Large intestine (tissue), 3 donors: Measurements from ENCODE around the gene MYOCD. TPM values are rescaled to one million over a fixed set of nuclear protein-coding genes. Genes with fewer than 3 reads are reported as not detected.
A peak's percentile ranks its signal among the peaks of the same experiment; 100 is the strongest.

Experiments used
- DNase-seq, 2 donors: peaks; one replicate each; pipeline versions ENCODE4 v3.0.0 to v3.0.0-alpha.2; 2013
- H3K27ac ChIP-seq: one replicate; pipeline ENCODE4 v1.5.1; 2013; ENCODE audit warnings: low read length
- H3K27me3 ChIP-seq: 2 replicates; pipeline ENCODE4 v1.6.1; 2013; ENCODE audit warnings: low read length; ENCODE audit not compliant: control insufficient read depth, insufficient read depth
- H3K36me3 ChIP-seq: 2 replicates; pipeline ENCODE4 v1.6.1; 2013; ENCODE audit warnings: low read length; ENCODE audit not compliant: control insufficient read depth, insufficient read depth
- H3K4me1 ChIP-seq: one replicate; pipeline ENCODE4 v1.6.1; 2013; ENCODE audit warnings: low read length; ENCODE audit not compliant: control insufficient read depth, insufficient read depth
- H3K4me3 ChIP-seq: one replicate; pipeline ENCODE4 v1.5.1; 2013; ENCODE audit warnings: low read length
- H3K9me3 ChIP-seq: one replicate; pipeline ENCODE4 v1.6.1; 2013; ENCODE audit warnings: mild to moderate bottlenecking, low read depth, low read length, moderate library complexity; ENCODE audit not compliant: control insufficient read depth
- WGBS: methylation state at CpG from one replicate; pipeline ENCODE4 v1.1.5; 2013; ENCODE audit warnings: low lambda C conversion rate; ENCODE audit not compliant: insufficient coverage; 5-methylcytosine and 5-hydroxymethylcytosine counted together
- polyA plus RNA-seq: library from polyadenylated mRNA; unstranded; fragments of 120-200 nt; gene quantifications from one replicate; pipeline ENCODE4 v1.2.1, GENCODE V29; 2013

MYOCD gene
- polyA plus RNA-seq, 1 donor = 12.2 TPM

DNA sequence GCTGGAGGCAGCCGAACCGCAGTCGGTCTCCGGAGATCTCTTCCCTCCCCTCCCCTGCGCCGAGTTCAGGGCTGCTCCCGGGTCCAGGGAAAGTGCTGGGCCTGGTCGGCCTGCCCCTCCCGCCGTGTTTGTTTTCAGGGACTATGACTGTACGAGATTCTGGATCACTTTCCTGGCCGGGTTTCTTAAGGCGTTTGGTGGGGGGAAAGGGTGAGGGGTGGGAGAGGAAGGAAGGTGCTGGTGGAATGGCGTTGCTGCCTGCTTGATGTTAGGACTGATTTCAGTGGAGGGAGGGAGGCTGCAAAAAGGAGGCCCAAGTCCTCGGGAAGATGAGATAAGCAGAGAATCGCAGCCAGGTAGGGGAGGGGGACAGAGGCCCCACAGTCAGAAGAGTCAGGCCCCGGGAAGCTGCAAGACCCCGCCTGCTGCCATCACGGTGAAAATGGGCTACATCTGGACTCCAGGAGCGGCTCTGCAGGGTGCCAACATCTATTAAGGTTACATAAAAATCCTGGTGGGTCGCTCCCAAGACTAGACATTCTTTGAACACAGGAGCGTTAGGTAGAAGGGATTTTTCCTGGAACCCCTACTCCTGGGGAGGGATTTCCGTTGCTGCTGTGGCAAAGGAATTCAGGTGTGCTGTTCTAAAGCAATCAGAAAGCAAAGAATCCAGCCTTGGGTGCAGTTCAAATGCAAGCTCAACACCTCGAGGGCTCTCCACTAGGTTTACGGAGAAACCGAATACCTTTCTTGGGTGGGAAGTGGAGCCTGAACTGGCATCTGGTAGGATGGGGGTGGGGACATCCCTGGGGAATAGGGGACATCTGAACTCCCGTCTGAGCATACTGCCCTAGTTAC is 124.8 kb downstream of the MYOCD start:
- DNase-seq = peak in 1 of 2 donors; percentile 11
- Histone ChIP-seq H3K9me3 (no peaks in the 10 kb centered on the region), H3K4me1 (peaks cover 6% of the 10 kb centered on the region), H3K4me3 (peak overlapping the region; percentile 44), H3K27me3 (peaks cover 14% of the 10 kb centered on the region), H3K36me3 (no peaks in the 10 kb centered on the region), H3K27ac (no peak overlapping the region)
- WGBS = 80% methylated on average over 1 of the region's 27 CpGs

DNA sequence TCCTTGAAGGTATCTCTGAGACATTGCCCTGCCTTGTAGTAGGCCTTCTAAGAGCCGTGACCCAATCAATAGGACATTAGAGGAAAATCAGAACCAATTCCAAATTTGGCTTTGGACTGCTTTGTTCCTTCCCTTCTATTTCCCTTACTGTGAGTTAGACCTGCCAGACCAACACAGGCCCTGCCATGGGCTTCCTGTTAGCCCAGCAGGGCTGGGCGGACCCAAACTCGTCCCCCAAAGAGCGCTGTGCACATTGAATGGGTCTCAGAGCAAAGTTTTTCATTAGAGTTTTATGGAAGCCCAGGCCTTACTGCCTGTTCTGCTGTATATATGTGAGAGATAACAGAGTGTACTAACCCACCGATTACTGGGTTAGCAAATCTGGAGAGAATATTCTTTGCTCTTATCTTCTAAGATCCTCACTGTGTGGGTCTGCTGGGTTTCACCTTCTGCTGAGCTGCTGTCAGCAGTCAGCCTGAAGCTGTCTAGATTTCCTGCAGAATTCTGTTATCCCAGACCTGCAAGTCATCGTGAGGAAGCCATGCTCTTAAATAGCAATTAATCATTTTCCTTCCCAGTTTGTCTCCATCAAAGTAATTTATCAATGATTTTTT is 129.3 kb downstream of the MYOCD start:
- no peak overlapping the region for H3K27ac ChIP-seq
- no peaks in the 10 kb centered on the region for H3K36me3 ChIP-seq
- peaks cover 9% of the 10 kb centered on the region for H3K27me3 ChIP-seq
- H3K9me3 ChIP-seq = no peaks in the 10 kb centered on the region
- peaks cover 5% of the 10 kb centered on the region for H3K4me1 ChIP-seq
- no peak for DNase-seq
- H3K4me3 ChIP-seq = no peak overlapping the region
- WGBS = 80% methylated on average over 1 of the region's 6 CpGs

DNA sequence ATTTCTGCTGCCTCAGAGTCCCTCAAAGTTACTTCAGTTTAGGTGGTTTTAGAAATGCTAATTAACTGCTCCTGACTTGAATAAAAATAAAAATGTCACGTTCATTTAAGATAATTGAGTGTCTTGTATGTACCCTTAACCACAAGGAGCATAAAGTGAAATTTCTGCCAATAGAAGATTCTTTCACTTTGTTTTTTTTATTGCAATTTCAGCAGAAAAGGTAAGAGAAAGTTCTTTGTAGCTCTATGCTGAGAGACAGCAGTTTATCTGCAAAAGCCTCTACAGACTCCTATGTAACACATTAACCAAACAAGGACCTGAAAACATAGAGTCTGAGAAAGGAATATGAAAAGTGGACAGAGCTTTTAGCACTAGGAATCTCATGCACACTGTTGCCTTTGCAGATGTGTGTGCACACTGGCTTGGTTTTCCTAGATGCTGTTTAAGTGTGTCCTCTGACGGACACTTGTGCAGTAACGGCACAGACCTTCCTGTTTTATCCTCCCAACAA is 135.2 kb downstream of the MYOCD start:
- no peak for DNase-seq
- no peaks in the 10 kb centered on the region for H3K9me3 ChIP-seq
- WGBS = 33% methylated on average over 1 of the region's 3 CpGs

DNA sequence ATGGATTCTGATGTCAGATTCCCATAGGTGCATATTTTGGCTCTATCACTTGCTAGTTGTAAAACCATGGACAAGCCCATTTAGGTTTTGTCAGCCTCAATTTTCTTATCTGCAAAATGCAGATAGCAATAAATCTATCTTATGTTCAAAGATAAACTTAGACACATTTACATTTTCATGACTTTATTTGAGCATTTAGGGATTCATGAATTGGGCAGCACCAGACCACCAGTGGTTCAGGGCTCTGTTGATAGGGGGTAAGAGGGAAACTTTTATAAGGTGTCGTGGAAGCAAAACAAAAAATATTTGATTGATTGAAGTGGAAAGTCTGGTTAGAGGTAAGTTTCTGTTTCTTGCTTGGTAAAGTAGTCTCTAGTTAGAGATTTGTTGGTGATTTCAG is 140.9 kb downstream of the MYOCD start:
- Histone ChIP-seq H3K27me3 (no peaks in the 10 kb centered on the region), H3K4me1 (no peaks in the 10 kb centered on the region), H3K4me3 (no peak overlapping the region), H3K27ac (no peak overlapping the region), H3K9me3 (no peaks in the 10 kb centered on the region), H3K36me3 (no peaks in the 10 kb centered on the region)
- no peak for DNase-seq
- 100% methylated on average over 1 of the region's 1 CpG for WGBS

More for the DNA sequence above, 135.2 kb downstream of the MYOCD start:
- Histone ChIP-seq H3K4me1 (no peaks in the 10 kb centered on the region), H3K36me3 (no peaks in the 10 kb centered on the region), H3K4me3 (no peak overlapping the region), H3K27me3 (no peaks in the 10 kb centered on the region), H3K27ac (no peak overlapping the region)

DNA sequence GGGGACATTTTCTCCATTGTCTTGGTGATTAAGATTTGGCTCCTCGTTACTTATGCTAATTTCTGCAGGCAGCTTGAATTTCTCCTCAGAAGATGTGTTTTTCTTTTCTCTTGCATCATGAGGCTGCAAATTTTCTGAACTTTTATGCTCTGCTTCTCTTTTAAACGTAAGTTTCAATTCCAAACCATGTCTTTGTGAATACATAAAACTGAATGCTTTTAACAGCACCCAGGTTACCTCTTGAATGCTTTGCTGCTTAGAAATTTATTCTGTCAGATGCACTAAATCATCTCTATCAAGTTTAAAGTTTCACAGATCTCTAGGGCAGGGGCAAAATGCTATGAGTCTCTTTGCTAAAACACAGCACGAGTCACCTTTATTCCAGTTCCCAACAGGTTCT is 143.0 kb downstream of the MYOCD start:
- no peaks in the 10 kb centered on the region for H3K9me3 ChIP-seq
- H3K27ac ChIP-seq = no peak overlapping the region
- 82% methylated on average over 2 of the region's 3 CpGs for WGBS

DNA sequence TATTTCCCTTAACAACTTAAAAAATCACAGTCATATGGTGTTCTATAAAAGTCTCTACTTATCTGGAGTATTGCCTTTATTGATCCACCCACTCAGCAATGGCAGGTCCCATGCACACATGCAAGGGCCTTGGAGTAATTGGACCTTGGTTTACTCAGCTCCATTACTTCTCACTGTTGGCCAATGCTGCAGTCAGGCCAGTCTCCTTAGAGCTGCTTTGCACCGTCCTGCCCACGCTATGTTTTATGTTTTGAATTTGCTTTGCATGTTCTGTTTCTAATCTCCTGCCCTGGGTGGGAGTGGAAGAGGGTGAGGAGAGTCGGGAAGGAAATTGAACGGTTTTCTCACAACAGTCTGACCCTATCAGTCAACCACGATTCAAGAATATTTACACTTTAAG is 147.2 kb downstream of the MYOCD start:
- Histone ChIP-seq H3K9me3 (no peaks in the 10 kb centered on the region), H3K27ac (no peak overlapping the region), H3K27me3 (no peaks in the 10 kb centered on the region), H3K4me1 (no peaks in the 10 kb centered on the region), H3K4me3 (no peak overlapping the region), H3K36me3 (no peaks in the 10 kb centered on the region)
- no peak for DNase-seq
- WGBS = 26% methylated on average over 2 of the region's 5 CpGs

More for the DNA sequence above, 143.0 kb downstream of the MYOCD start:
- Histone ChIP-seq H3K4me3 (no peak overlapping the region), H3K36me3 (no peaks in the 10 kb centered on the region), H3K27me3 (no peaks in the 10 kb centered on the region), H3K4me1 (no peaks in the 10 kb centered on the region)
- no peak for DNase-seq

DNA sequence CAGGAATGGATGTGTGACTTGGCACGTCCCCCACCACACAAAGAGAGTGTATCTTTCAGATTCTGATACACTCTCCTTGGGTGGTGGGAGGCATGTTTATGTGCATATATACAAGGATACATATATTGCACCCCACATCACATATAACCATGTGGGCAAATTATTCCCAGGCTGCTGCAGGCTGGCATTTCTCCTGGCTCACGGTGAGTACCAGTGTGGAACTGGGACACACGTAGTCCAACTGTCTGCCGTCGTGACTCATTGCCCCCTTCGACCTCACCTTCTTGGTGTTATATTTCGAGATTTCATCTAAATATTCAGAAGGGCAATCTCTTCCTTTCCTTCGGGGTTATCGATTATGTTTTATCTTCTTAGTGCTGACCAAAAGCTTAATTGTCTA is 148.0 kb downstream of the MYOCD start:
- no peak for DNase-seq
- Histone ChIP-seq H3K4me3 (no peak overlapping the region), H3K9me3 (no peaks in the 10 kb centered on the region), H3K27me3 (no peaks in the 10 kb centered on the region), H3K4me1 (no peaks in the 10 kb centered on the region), H3K27ac (no peak overlapping the region), H3K36me3 (no peaks in the 10 kb centered on the region)
- WGBS = 75% methylated on average over 3 of the region's 9 CpGs

DNA sequence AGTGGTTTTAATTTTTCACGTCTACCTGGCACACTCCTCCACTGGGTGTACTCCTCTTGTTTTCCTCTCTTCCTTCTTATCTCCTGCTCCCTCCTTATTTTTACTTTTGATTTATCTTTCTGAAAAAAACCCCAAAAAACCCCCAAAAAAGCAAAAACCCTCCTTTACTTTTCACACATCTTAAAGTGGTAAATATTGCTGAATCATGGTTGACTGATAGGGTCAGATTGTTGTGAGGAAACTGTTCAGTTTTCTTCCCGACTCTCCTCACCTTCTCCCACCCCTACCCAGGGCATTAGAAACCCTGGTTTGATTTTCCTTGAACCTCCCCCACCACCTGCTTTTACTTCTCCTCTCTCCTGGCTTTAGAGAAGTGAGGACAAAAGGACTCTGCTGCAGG is 149.0 kb downstream of the MYOCD start:
- Histone ChIP-seq H3K9me3 (no peaks in the 10 kb centered on the region), H3K4me3 (no peak overlapping the region), H3K4me1 (no peaks in the 10 kb centered on the region), H3K36me3 (no peaks in the 10 kb centered on the region), H3K27ac (no peak overlapping the region), H3K27me3 (no peaks in the 10 kb centered on the region)
- DNase-seq = no peak
- 100% methylated on average over 1 of the region's 2 CpGs for WGBS

DNA sequence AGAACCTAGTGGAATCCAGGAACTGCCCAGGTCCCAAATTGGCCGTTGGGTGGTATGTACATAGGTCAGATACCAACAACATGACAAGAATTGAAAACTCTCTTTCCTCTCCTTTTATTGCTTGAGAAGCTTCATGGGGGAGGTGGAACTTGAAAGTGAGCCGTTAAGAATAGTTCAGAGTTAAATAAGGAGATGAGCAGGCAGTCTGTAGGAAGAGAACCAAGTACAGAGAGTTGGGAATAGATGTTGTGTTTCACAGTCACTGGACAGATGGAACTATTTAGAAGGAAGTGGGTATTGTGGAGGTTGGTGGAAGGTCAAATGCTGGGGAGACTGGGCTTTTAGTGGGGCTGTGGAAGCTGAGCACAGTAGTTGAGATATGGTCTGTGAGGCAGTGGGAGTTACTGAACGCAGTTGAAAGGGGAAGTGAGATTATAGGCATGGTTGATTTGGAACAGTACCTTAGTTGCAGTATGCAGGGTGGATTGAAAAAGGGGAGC is 150.0 kb downstream of the MYOCD start:
- no peak overlapping the region for H3K27ac ChIP-seq
- H3K9me3 ChIP-seq = no peaks in the 10 kb centered on the region
- no peaks in the 10 kb centered on the region for H3K27me3 ChIP-seq
- no CpG with 5 or more reads among the region's 3 CpGs for WGBS
- H3K4me1 ChIP-seq = no peaks in the 10 kb centered on the region
- DNase-seq = no peak
- no peaks in the 10 kb centered on the region for H3K36me3 ChIP-seq
- H3K4me3 ChIP-seq = no peak overlapping the region
